GM21447 (cell line): ENCODE results near the gene CRTC3.
"Not testable (repeated sequence)": the region's sequence is repeated elsewhere in the genome, so short reads cannot be mapped to it uniquely, and the experiment has no call there.

ENCODE experiments used
- ATAC-seq: cut with Tn5 transposase; IDR thresholded peaks from one replicate; pipeline ENCODE4 v1.9.1; 2021; ENCODE audit not compliant: unreplicated experiment

CRTC3 gene, protein sequence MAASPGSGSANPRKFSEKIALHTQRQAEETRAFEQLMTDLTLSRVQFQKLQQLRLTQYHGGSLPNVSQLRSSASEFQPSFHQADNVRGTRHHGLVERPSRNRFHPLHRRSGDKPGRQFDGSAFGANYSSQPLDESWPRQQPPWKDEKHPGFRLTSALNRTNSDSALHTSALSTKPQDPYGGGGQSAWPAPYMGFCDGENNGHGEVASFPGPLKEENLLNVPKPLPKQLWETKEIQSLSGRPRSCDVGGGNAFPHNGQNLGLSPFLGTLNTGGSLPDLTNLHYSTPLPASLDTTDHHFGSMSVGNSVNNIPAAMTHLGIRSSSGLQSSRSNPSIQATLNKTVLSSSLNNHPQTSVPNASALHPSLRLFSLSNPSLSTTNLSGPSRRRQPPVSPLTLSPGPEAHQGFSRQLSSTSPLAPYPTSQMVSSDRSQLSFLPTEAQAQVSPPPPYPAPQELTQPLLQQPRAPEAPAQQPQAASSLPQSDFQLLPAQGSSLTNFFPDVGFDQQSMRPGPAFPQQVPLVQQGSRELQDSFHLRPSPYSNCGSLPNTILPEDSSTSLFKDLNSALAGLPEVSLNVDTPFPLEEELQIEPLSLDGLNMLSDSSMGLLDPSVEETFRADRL

GRCh38 chr15:90529371-90530249 lies at the start of gene CRTC3:
Gene CRTC3, plus strand, starts transcription at chr15:90529923. Its CDS starts 149 bp downstream, at chr15:90530072.
- peak; percentile 72 for ATAC-seq

DNA sequence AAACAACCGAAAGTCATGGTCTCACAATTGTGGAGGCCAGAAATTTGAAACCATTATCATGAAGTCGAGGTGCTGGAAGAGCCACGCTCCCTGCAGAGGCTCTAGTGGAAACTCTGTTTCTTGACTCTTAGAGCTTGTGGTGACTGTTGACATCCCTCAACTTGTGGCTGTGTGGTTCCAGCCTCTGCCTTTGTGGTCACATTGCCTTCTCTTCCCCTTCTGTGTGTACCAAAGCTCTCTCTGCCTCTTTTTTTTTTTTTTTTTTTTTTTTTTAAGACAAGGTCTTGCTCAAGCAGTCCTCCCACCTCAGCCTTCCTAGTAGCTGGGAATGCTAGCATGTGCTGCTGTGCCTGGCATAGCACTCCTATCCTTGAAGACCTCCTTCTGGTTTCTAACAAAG lies 48.7 kb upstream of the CRTC3 start:
- no peak for ATAC-seq

- ATAC-seq: no peak
Observed at GRCh38 chr15:90482124-90483011, 47.4 kb upstream of the CRTC3 start.

GRCh38 chr15:90483012-90483307 lies 46.8 kb upstream of the CRTC3 start:
- no peak for ATAC-seq

- no peak for ATAC-seq
Observed at GRCh38 chr15:90483637-90484036, 46.1 kb upstream of the CRTC3 start.

GRCh38 chr15:90487186-90487585 lies 42.5 kb upstream of the CRTC3 start:
- ATAC-seq: no peak

- ATAC-seq: no peak
Observed at GRCh38 chr15:90489514-90489913, 40.2 kb upstream of the CRTC3 start.

DNA sequence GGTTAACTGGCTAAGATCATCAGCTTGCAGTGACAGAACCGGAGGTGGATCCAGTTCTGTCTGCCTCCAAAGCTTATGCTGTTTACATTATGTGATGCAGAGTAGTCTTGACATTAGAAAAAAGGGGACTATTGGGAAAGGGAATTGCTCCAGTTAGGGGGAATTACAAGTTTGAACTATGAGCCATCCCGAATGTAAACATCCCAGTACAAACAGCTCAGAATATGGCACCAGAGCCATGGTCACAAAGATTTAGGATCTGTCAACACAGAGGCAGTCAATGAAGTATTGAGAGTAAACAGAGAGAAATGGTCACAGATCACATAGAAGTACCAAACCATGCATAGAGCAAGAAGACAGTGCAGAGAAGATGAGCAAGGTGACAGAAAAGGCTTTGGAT lies 39.8 kb upstream of the CRTC3 start:
- ATAC-seq: no peak

DNA sequence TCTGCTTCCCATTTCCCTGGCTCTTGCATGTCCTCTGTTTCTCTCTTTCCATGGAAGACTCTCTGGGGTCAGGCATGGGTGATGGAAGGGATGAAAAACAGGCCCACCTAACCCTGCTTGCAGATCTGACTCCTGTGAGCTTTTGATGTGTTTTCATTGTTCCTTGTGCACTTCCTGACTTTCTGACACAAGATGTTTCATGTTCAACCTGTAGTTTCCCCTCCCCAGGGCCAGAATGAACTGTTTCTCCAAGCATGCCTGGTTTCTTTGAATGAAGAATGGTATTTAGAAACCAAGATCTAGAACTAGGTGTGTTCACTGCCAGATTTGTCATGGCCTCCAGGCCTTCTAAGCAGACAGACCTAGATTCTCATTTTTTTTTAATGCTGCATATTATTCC lies 36.1 kb upstream of the CRTC3 start:
- no peak for ATAC-seq

DNA sequence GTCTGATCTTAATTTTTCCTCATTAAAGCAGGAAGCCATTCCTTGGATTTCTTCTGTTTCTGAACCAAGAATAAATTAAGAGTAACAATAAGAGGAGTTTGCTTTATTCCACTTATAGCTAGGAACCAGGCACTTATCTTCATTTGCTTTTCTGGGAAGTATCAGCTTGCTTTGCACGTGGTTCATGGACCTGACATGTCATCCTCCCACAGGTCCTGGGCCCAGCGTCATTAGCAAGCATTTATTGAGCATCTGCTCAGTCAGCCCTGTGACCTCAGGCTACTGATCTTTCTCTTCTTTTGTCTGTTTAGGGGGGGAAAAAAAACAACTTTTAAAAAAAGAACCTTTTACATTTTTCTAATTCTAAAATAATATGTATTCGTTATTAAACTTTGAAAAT lies 34.7 kb upstream of the CRTC3 start:
- no peak for ATAC-seq

GRCh38 chr15:90496791-90497190 lies 32.9 kb upstream of the CRTC3 start:
- ATAC-seq: no peak

GRCh38 chr15:90497376-90497775 lies 32.3 kb upstream of the CRTC3 start:
- no peak for ATAC-seq

GRCh38 chr15:90497912-90498311 lies 31.8 kb upstream of the CRTC3 start:
- ATAC-seq: no peak

GRCh38 chr15:90500171-90500570 lies 29.6 kb upstream of the CRTC3 start:
- ATAC-seq: no peak

GRCh38 chr15:90501898-90502297 lies 27.8 kb upstream of the CRTC3 start:
- no peak for ATAC-seq

DNA sequence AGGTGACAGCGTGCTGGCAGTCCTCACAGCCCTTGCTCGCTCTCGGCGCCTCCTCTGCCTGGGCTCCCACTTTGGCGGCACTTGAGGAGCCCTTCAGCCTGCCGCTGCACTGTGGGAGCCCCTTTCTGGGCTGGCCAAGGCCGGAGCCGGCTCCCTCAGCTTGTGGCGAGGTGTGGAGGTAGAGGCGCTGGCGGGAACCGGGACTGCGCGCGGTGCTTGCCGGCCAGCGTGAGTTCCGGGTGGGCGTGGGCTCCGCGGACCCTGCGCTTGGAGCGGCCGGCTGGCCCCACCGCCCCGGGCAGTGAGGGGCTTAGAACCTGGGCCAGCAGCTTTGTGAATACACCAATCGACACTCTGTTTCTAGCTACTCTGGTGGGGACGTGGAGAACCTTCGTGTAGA lies 18.9 kb upstream of the CRTC3 start:
- ATAC-seq: not testable (repeated sequence)

DNA sequence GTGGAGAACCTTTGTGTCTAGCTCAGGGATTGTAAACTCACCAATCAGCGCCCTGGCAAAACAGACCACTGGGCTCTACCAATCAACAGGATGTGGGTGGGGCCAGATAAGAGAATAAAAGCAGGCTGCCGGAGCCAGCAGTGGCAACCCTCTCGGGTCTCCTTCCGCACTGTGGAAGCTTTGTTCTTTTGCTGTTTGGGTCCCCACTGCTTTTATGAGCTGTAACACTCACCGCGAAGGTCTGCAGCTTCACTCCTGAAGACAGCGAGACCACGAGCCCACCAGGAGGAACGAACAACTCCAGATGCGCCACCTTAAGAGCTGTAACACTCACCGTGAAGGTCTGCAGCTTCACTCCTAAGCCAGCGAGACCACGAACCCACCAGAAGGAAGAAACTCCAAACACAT lies 18.5 kb upstream of the CRTC3 start:
- not testable (repeated sequence) for ATAC-seq

DNA sequence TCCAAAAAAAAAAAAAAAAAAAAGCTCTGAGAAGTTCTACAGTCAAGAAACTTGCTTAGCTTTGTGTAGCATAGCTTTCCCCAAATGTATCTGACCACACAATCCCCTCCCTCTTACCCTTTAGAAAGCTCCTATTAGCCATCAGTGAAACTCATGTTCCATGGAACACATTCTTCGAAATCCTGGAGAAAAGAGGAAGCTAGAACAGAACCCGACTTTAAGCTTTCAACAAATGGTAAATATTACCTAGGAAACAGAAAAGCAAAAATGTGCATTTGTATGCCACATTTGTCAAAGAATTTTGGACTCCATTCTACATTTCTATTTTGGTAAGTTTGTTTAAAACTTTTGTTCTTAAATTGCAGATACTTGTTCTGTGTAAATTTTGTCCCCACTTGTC lies 17.4 kb upstream of the CRTC3 start:
- no peak for ATAC-seq

DNA sequence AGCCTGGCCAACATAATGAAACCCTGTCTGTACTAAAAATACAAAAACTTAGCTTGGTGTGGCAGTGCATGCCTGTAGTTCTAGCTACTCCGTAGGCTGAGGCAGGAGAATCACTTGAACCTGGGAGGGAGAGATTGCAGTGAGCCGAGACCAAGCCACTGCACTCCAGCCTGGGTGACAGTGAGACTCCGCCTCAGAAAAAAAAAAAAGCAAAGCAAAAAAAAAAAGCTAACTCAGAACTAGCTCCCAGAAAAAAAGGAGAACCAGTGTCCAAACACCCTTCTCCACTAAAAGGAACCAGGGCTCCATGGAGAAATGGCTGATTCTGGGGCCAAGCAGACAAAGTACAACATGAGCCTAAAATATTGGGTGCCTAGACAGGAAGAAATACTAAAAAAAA lies 16.7 kb upstream of the CRTC3 start:
- ATAC-seq: no peak

- no peak for ATAC-seq
Observed at GRCh38 chr15:90513448-90513847, 16.3 kb upstream of the CRTC3 start.

DNA sequence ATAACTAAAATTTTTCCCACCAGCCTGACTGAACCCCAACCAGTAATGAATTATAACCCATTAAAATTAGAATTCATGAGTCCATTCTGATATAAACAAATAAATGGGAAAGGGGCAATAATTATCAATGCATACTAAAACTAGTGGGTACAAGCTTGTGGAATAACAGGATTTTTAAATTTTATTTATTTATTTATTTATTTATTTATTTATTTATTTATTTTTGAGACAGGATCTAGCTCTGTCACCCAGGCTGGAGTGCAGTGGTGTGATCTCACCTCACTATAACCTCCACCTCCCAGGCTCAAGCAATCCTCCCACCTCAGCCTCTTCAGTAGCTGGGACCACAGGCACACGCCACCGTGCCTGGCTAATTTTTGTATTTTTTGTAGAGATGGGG lies 15.8 kb upstream of the CRTC3 start:
- ATAC-seq: not testable (repeated sequence)
